Lung (tissue), 12 donors: ENCODE measurements around the gene UNC13A. TPM values are rescaled to one million over a fixed set of nuclear protein-coding genes. Genes with fewer than 3 reads are reported as not detected.

Experiments used
- ATAC-seq: fragments of 200-7000 bp; cut with Tn5 transposase; one replicate; pipeline ENCODE4 v1.9.1; 2020; ENCODE audit warnings: moderate number of reproducible peaks; ENCODE audit not compliant: insufficient read depth, low FRiP score
- DNase-seq, 3 donors: peaks; one replicate each; pipeline ENCODE4 v3.0.0-alpha.2; 2013 to 2017
- H3K27ac ChIP-seq, 2 donors: one replicate each; pipeline ENCODE4 v1.5.1; 2013; ENCODE audit warnings: mild to moderate bottlenecking in 2 of 2, moderate library complexity in 2 of 2, control low read depth in 1 of 2, inconsistent platforms in 1 of 2, low read depth in 1 of 2, low read length in 1 of 2
- H3K27me3 ChIP-seq, 3 donors: one replicate each; pipeline ENCODE4 v1.5.1; 2013; ENCODE audit warnings: low read length in 2 of 3; ENCODE audit not compliant: control insufficient read depth in 3 of 3, insufficient read depth in 3 of 3
- H3K36me3 ChIP-seq, 4 donors: one replicate each; pipeline ENCODE4 v1.5.1; 2013; ENCODE audit warnings: low read length in 4 of 4, mild to moderate bottlenecking in 1 of 4, moderate library complexity in 1 of 4; ENCODE audit not compliant: control insufficient read depth in 4 of 4, insufficient read depth in 4 of 4
- H3K4me1 ChIP-seq, 5 donors: one replicate each; pipeline ENCODE4 v1.5.1; 2013; ENCODE audit warnings: low read length in 5 of 5, mild to moderate bottlenecking in 2 of 5, moderate library complexity in 1 of 5; ENCODE audit not compliant: control insufficient read depth in 5 of 5, insufficient read depth in 5 of 5
- H3K4me3 ChIP-seq: one replicate; pipeline ENCODE4 v1.5.1; 2013; ENCODE audit warnings: mild to moderate bottlenecking, control low read depth, moderate library complexity
- H3K9ac ChIP-seq, 2 donors: one replicate each; pipeline ENCODE4 v1.5.1; 2013; ENCODE audit warnings: low read length in 2 of 2, control low read depth in 1 of 2; ENCODE audit not compliant: insufficient read depth in 1 of 2
- H3K9me3 ChIP-seq, 4 donors: one replicate each; pipeline ENCODE4 v1.5.1; 2013; ENCODE audit warnings: low read length in 3 of 4, mild to moderate bottlenecking in 1 of 4, moderate library complexity in 1 of 4; ENCODE audit not compliant: control insufficient read depth in 4 of 4, insufficient read depth in 3 of 4
- WGBS, 2 donors: extraction: QIAGEN DNeasy Blood & Tissue Kit; methylation state at CpG; one replicate each; pipeline ENCODE4 v1.1.7; 2013; 5-methylcytosine and 5-hydroxymethylcytosine counted together
- polyA plus RNA-seq, 2 donors: library from polyadenylated mRNA; stranded (reverse); fragments of 200-250 nt; gene quantifications; one replicate each; pipeline ENCODE4 v1.2.1, GENCODE V29; 2013
- total RNA-seq, 2 donors: library from RNA; depleted of rRNA in 1 of 2; stranded (reverse); fragments of >200 nt in 1 of 2; gene quantifications; one replicate each; pipeline ENCODE4 v1.2.1, GENCODE V29; 2014 to 2021
- TF ChIP-seq, protein P1 (sequence below): IDR thresholded peaks from 2 replicates; pipeline ENCODE4 v1.5.1; 2012; ENCODE audit warnings: mild to moderate bottlenecking; ENCODE audit errors: control extremely low read depth, extremely low read depth
- donor health status: control.
- donor health status: control.
- donor health status: Bipolar disorder and iron deficiency.
- donor health status: healthy.
- donor health status: DM: yes; HTN: yes; CAD: no.

UNC13A gene
- total and polyA plus RNA-seq, 4 donors, result 0.14 to 0.31 (median 0.27) TPM

DNA sequence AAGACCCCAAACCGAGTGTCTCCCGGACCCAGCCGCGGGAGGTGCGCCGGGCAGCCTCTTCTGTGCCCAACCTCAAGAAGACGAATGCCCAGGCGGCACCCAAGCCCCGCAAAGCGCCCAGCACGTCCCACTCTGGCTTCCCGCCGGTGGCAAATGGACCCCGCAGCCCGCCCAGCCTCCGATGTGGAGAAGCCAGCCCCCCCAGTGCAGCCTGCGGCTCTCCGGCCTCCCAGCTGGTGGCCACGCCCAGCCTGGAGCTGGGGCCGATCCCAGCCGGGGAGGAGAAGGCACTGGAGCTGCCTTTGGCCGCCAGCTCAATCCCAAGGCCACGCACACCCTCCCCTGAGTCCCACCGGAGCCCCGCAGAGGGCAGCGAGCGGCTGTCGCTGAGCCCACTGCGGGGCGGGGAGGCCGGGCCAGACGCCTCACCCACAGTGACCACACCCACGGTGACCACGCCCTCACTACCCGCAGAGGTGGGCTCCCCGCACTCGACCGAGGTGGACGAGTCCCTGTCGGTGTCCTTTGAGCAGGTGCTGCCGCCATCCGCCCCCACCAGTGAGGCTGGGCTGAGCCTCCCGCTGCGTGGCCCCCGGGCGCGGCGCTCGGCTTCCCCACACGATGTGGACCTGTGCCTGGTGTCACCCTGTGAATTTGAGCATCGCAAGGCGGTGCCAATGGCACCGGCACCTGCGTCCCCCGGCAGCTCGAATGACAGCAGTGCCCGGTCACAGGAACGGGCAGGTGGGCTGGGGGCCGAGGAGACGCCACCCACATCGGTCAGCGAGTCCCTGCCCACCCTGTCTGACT is 39.0 kb upstream of the UNC13A start:
- Histone ChIP-seq H3K4me1 (peaks cover 0 to 3% (median 0%) of the 10 kb centered on the region in 5 donors), H3K4me3 (no peak overlapping the region), H3K36me3 (peaks cover 12 to 65% (median 21%) of the 10 kb centered on the region in 4 donors), H3K9me3 (no peaks in the 10 kb centered on the region), H3K27ac (no peak overlapping the region), H3K27me3 (no peaks in the 10 kb centered on the region), H3K9ac (no peak overlapping the region)
- no peak for DNase-seq
- 94 to 95% methylated on average over 62 of the region's 62 CpGs for WGBS, 2 donors
- TF ChIP-seq, protein P1, sequence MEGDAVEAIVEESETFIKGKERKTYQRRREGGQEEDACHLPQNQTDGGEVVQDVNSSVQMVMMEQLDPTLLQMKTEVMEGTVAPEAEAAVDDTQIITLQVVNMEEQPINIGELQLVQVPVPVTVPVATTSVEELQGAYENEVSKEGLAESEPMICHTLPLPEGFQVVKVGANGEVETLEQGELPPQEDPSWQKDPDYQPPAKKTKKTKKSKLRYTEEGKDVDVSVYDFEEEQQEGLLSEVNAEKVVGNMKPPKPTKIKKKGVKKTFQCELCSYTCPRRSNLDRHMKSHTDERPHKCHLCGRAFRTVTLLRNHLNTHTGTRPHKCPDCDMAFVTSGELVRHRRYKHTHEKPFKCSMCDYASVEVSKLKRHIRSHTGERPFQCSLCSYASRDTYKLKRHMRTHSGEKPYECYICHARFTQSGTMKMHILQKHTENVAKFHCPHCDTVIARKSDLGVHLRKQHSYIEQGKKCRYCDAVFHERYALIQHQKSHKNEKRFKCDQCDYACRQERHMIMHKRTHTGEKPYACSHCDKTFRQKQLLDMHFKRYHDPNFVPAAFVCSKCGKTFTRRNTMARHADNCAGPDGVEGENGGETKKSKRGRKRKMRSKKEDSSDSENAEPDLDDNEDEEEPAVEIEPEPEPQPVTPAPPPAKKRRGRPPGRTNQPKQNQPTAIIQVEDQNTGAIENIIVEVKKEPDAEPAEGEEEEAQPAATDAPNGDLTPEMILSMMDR, result no peak
- ATAC-seq, result no peak

DNA sequence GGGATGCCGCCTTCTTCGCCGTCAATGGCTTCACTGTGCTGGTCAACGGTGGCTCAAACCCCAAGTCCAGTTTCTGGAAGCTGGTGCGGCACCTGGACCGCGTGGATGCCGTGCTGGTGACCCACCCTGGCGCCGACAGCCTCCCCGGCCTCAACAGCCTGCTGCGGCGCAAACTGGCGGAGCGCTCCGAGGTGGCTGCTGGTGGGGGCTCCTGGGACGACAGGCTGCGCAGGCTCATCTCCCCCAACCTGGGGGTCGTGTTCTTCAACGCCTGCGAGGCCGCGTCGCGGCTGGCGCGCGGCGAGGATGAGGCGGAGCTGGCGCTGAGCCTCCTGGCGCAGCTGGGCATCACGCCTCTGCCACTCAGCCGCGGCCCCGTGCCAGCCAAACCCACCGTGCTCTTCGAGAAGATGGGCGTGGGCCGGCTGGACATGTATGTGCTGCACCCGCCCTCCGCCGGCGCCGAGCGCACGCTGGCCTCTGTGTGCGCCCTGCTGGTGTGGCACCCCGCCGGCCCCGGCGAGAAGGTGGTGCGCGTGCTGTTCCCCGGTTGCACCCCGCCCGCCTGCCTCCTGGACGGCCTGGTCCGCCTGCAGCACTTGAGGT is 38.1 kb upstream of the UNC13A start:
- Histone ChIP-seq H3K27ac (no peak overlapping the region), H3K4me3 (no peak overlapping the region), H3K9ac (no peak overlapping the region), H3K4me1 (peaks cover 0 to 13% (median 0%) of the 10 kb centered on the region in 5 donors), H3K9me3 (no peaks in the 10 kb centered on the region), H3K36me3 (peaks cover 11 to 64% (median 21%) of the 10 kb centered on the region in 4 donors), H3K27me3 (no peaks in the 10 kb centered on the region)
- ATAC-seq (no peak), DNase-seq (no peak)
- WGBS, 2 donors, result 96% methylated on average over 59 of the region's 59 CpGs
- TF ChIP-seq, protein P1, result no peak

DNA sequence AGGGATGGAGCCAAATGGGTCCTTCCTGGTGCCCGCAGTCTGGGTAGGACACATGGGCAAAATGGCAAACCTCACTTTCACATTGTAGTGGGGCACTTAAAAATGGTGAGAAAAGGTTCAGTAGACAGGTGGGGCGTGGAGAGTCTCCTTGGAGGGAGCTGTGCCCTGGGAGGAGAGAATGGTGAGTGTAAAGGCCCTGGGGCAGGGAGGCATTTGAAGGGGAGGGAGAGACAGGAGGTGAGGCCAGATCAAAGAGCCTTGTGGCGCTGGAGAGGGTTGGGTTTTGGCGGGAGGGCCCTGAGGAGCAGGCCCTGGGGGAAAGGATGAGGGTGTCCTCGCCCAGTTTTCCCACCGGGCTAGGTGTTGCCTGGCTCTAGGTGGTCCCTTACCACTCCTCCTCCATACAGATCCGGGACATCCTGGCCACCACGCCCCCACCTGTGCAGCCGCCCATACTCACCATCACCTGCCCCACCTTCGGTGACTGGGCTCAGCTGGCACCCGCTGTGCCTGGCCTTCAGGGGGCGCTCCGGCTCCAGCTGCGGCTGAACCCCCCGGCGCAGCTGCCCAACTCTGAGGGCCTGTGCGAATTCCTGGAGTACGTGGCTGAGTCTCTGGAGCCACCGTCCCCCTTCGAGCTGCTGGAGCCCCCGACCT is 37.4 kb upstream of the UNC13A start:
- DNase-seq (no peak), ATAC-seq (no peak)
- peaks cover 0 to 19% (median 6%) of the 10 kb centered on the region in 5 donors for H3K4me1 ChIP-seq
- TF ChIP-seq, protein P1, result no peak
- no peak overlapping the region for H3K9ac ChIP-seq
- peaks cover 6 to 61% (median 19%) of the 10 kb centered on the region in 4 donors for H3K36me3 ChIP-seq
- no peak overlapping the region for H3K27ac ChIP-seq
- no peaks in the 10 kb centered on the region for H3K27me3 ChIP-seq
- 90 to 93% methylated on average over 20 to 21 of the region's 21 CpGs for WGBS, 2 donors
- no peaks in the 10 kb centered on the region for H3K9me3 ChIP-seq
- no peak overlapping the region for H3K4me3 ChIP-seq
